WTC11 (cell line): ENCODE results near the gene POLR3A. TPM values are rescaled to one million over a fixed set of nuclear protein-coding genes. Genes with fewer than 3 reads are reported as not detected.

ENCODE experiments used
- ATAC-seq: fragments of 200-7000 bp; cut with Tn5 transposase; 2 replicates; pipeline ENCODE4 v1.10.0; 2021; ENCODE audit warnings: mild to moderate bottlenecking, moderate library complexity
- CTCF ChIA-PET: fragments of 300-600 bp; sonication (Branson Sonifier 250); formaldehyde crosslinking; loops from one replicate; lab custom pipeline; 2021; ENCODE audit warnings: antibody characterized with exemption; lab: Charles Lee
- POLR2A ChIA-PET: fragments of 350-600 bp; sonication (Branson Sonifier 250); formaldehyde crosslinking; loops from one replicate; lab custom pipeline; 2021; ENCODE audit warnings: antibody characterized with exemption; lab: Charles Lee
- DNase-seq: peaks from one replicate; pipeline ENCODE4 v3.0.0; 2021; ENCODE audit warnings: low spot score
- H3K27ac Mint-ChIP-seq: 2 replicates; pipeline ENCODE4 v1.8.0; 2021; ENCODE audit warnings: mixed read lengths
- H3K27me3 Mint-ChIP-seq: 2 replicates; pipeline ENCODE4 v1.8.0; 2021; ENCODE audit warnings: low read depth, mild to moderate bottlenecking, moderate library complexity, mixed read lengths
- H3K36me3 Mint-ChIP-seq: 2 replicates; pipeline ENCODE4 v1.8.0; 2021; ENCODE audit warnings: mixed read lengths
- H3K4me1 Mint-ChIP-seq: 2 replicates; pipeline ENCODE4 v1.8.0; 2022; ENCODE audit warnings: mixed read lengths
- H3K4me3 Mint-ChIP-seq: 2 replicates; pipeline ENCODE4 v1.8.0; 2021; ENCODE audit warnings: mild to moderate bottlenecking, moderate library complexity, mixed read lengths
- H3K9me3 Mint-ChIP-seq: 2 replicates; pipeline ENCODE4 v1.8.0; 2021; ENCODE audit warnings: mixed read lengths
- CDX4 ChIP-seq: fragments of 250-450 bp; sonication (Bioruptor Pico); IDR thresholded peaks from 2 replicates; pipeline ENCODE4 v1.9.0; 2021; ENCODE audit warnings: moderate library complexity, mild to moderate bottlenecking, inconsistent platforms, borderline replicate concordance
- ESRRA ChIP-seq: sonication (generic); formaldehyde crosslinking; IDR thresholded peaks from 2 replicates; pipeline ENCODE4 v1.8.1; 2022; ENCODE audit warnings: mild to moderate bottlenecking, missing genetic modification reagents, borderline replicate concordance
- GABPB1 ChIP-seq: sonication (generic); formaldehyde crosslinking; IDR thresholded peaks from 2 replicates; pipeline ENCODE4 v1.8.1; 2023; ENCODE audit warnings: mild to moderate bottlenecking, missing genetic modification reagents
- GRHL2 ChIP-seq: fragments of 250-450 bp; sonication (Bioruptor Pico); IDR thresholded peaks from 2 replicates; pipeline ENCODE4 v1.8.0; 2022; ENCODE audit warnings: mild to moderate bottlenecking, moderate library complexity; ENCODE audit not compliant: insufficient replicate concordance, severe bottlenecking
- IRF1 ChIP-seq: sonication (generic); formaldehyde crosslinking; IDR thresholded peaks from 2 replicates; pipeline ENCODE4 v1.8.0; 2023; ENCODE audit warnings: missing genetic modification reagents
- KAT7 ChIP-seq: sonication (generic); formaldehyde crosslinking; IDR thresholded peaks from 2 replicates; pipeline ENCODE4 v1.8.1; 2023; ENCODE audit warnings: missing genetic modification reagents, mild to moderate bottlenecking, borderline replicate concordance
- SMAD3 ChIP-seq: sonication (generic); formaldehyde crosslinking; IDR thresholded peaks from 2 replicates; pipeline ENCODE4 v1.8.0; 2022; ENCODE audit warnings: missing genetic modification reagents, mild to moderate bottlenecking, borderline replicate concordance
- TEAD1 ChIP-seq: sonication (generic); formaldehyde crosslinking; IDR thresholded peaks from 2 replicates; pipeline ENCODE4 v1.8.0; 2022; ENCODE audit warnings: mild to moderate bottlenecking, missing genetic modification reagents
- TEAD4 ChIP-seq: sonication (generic); formaldehyde crosslinking; IDR thresholded peaks from 2 replicates; pipeline ENCODE4 v1.8.0; 2022; ENCODE audit warnings: mild to moderate bottlenecking, missing genetic modification reagents
- ZBTB21 ChIP-seq: sonication (generic); formaldehyde crosslinking; IDR thresholded peaks from 2 replicates; pipeline ENCODE4 v1.8.1; 2023; ENCODE audit warnings: mild to moderate bottlenecking, missing genetic modification reagents, borderline replicate concordance
- ZNF138 ChIP-seq: sonication (generic); formaldehyde crosslinking; conservative IDR thresholded peaks from 2 replicates; pipeline ENCODE4 v1.8.1; 2022; ENCODE audit warnings: mild to moderate bottlenecking, moderate library complexity, missing genetic modification reagents
- ZNF232 ChIP-seq: sonication (generic); formaldehyde crosslinking; IDR thresholded peaks from 2 replicates; pipeline ENCODE4 v1.8.0; 2022; ENCODE audit warnings: mild to moderate bottlenecking, missing genetic modification reagents
- total RNA-seq: library from RNA; stranded (reverse); gene quantifications from 3 replicates; pipeline ENCODE4 v1.2.3, GENCODE V29; 2021
- TF ChIP-seq, protein P1 (sequence below): fragments of 200-600 bp; IDR thresholded peaks from 2 replicates; pipeline ENCODE4 v1.8.0; 2022; ENCODE audit warnings: antibody characterized with exemption
- TF ChIP-seq, protein P2 (sequence below): fragments of 250-450 bp; sonication (Bioruptor Pico); IDR thresholded peaks from 2 replicates; pipeline ENCODE4 v1.9.0; 2021; ENCODE audit warnings: mild to moderate bottlenecking

POLR3A gene
- total RNA-seq, 1 experiment from 2014 or later: 32.2 TPM

GRCh38 chr10:77977016-77977415, 52.3 kb downstream of the POLR3A start (continued):
- no peak for TF ChIP-seq GABPB1

DNA sequence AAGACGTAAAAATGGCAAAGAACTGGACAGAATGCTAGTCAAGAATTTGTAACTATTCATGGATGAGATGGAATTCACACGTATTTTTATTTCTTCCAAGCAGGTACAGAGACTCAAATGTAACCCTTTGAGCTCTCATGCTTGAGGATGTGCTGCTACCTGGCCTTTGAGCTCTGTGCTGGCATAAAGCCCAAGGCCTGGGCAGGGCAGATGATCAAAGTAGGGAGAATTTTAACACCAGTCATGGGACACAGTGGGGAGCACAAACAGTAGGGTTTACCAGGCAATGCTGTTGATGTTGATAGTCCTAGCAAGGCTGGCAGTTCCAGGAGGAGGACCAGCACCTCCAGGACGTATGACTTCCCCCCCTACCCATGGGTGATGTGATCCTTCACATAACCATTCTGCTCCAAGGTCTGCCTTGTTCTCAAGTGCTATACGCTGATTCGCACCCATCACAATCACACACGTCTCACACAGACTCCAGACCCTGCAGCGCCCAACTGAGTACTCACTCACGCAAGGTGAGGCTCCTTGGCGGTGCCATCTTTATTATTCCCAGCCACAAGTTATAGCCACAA, 54.1 kb downstream of the POLR3A start:
- no peak overlapping the region for H3K4me3 Mint-ChIP-seq
- H3K27me3 Mint-ChIP-seq: no peaks in the 10 kb centered on the region
- TF ChIP-seq ZBTB21: no peak
- TF ChIP-seq TEAD4 (CRISPR knock-in tag): no peak
- no peak for TF ChIP-seq ZNF232 (CRISPR knock-in tag)
- TF ChIP-seq ZNF138 (CRISPR knock-in tag): no peak
- POLR2A ChIA-PET: no interaction called here
- H3K4me1 Mint-ChIP-seq: peaks cover 20% of the 10 kb centered on the region
- DNase-seq: no peak
- no peak for ATAC-seq
- peak overlapping the region; percentile 43; the same call in 1 of the 2 replicates for H3K27ac Mint-ChIP-seq
- H3K9me3 Mint-ChIP-seq: no peaks in the 10 kb centered on the region
- peaks cover 25% of the 10 kb centered on the region for H3K36me3 Mint-ChIP-seq
- CTCF ChIA-PET: interaction anchor here (0.7 to 3.7 kb wide), 51 partner anchors 8 to 261 kb away, joined by 3 to 129 read pairs (median 5); partner anchors contain the start of gene DLG5

DNA sequence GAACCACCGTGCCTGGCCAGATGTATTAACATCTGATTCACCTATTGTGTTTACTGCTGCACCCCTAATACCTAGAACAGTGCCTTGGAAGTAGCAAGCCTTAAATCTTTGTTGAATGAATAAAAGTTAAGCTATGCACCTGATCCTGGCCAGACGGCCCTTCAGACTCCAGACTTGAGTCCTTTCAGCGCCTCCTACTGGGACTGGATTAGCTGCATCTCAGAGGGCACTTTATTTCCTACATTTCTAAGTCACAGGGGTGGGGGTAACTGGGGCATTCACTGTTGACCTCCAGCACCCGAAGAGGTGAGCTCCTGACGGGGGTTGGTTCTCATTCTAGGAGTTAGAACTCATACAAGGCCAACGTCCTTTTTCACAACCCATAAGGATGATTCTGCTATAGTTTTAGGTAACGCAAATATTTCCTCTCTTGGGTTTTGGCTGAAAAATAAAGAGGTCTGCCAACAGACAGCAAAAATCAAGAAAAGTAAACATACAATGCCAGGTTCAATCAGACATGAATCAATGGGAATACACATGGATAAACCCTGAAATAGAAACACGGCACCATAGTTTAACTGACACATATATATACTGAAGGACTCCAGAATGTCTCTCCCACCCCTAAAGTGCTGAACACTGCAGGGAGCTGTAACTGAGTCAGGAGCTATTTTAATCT, 54.8 kb downstream of the POLR3A start:
- Mint-ChIP-seq H3K36me3 (peaks cover 18% of the 10 kb centered on the region), H3K4me1 (peaks cover 20% of the 10 kb centered on the region), H3K27me3 (no peaks in the 10 kb centered on the region), H3K9me3 (no peaks in the 10 kb centered on the region)
- POLR2A ChIA-PET: interaction anchor here (0.5 to 1.2 kb wide), 2 partner anchors 128 to 139 kb away, joined by 3 read pairs; no protein-coding TSS in a partner anchor
- TF ChIP-seq, protein P1, sequence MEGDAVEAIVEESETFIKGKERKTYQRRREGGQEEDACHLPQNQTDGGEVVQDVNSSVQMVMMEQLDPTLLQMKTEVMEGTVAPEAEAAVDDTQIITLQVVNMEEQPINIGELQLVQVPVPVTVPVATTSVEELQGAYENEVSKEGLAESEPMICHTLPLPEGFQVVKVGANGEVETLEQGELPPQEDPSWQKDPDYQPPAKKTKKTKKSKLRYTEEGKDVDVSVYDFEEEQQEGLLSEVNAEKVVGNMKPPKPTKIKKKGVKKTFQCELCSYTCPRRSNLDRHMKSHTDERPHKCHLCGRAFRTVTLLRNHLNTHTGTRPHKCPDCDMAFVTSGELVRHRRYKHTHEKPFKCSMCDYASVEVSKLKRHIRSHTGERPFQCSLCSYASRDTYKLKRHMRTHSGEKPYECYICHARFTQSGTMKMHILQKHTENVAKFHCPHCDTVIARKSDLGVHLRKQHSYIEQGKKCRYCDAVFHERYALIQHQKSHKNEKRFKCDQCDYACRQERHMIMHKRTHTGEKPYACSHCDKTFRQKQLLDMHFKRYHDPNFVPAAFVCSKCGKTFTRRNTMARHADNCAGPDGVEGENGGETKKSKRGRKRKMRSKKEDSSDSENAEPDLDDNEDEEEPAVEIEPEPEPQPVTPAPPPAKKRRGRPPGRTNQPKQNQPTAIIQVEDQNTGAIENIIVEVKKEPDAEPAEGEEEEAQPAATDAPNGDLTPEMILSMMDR: peak; percentile 52
- TF ChIP-seq TEAD1 (CRISPR knock-in tag) (0 out of 2 replicates have a peak, but pooled peaks have one; percentile 24), IRF1 (CRISPR knock-in tag) (no peak)
- TF ChIP-seq, all 79 proteins: peak for 2
- H3K27ac Mint-ChIP-seq: peak overlapping the region; percentile 43; the same call in 1 of the 2 replicates
- no peak overlapping the region for H3K4me3 Mint-ChIP-seq
- ATAC-seq: peak; percentile 85
- DNase-seq: peak; percentile 66
- CTCF ChIA-PET: interaction anchor here (0.7 to 3.7 kb wide), 53 partner anchors 9 to 260 kb away, joined by 3 to 129 read pairs (median 5); partner anchors contain the start of gene DLG5

GRCh38 chr10:77973276-77973675, 56.0 kb downstream of the POLR3A start:
- no peak for DNase-seq
- TF ChIP-seq KAT7 (CRISPR knock-in tag): no peak
- no peak for TF ChIP-seq SMAD3
- no peak for TF ChIP-seq TEAD4 (CRISPR knock-in tag)
- TF ChIP-seq, protein P2, sequence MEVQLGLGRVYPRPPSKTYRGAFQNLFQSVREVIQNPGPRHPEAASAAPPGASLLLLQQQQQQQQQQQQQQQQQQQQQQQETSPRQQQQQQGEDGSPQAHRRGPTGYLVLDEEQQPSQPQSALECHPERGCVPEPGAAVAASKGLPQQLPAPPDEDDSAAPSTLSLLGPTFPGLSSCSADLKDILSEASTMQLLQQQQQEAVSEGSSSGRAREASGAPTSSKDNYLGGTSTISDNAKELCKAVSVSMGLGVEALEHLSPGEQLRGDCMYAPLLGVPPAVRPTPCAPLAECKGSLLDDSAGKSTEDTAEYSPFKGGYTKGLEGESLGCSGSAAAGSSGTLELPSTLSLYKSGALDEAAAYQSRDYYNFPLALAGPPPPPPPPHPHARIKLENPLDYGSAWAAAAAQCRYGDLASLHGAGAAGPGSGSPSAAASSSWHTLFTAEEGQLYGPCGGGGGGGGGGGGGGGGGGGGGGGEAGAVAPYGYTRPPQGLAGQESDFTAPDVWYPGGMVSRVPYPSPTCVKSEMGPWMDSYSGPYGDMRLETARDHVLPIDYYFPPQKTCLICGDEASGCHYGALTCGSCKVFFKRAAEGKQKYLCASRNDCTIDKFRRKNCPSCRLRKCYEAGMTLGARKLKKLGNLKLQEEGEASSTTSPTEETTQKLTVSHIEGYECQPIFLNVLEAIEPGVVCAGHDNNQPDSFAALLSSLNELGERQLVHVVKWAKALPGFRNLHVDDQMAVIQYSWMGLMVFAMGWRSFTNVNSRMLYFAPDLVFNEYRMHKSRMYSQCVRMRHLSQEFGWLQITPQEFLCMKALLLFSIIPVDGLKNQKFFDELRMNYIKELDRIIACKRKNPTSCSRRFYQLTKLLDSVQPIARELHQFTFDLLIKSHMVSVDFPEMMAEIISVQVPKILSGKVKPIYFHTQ (CRISPR knock-in tag): no peak
- TF ChIP-seq GRHL2: no peak
- TF ChIP-seq, protein P1: no peak
- TF ChIP-seq CDX4 (CRISPR knock-in tag): no peak
- TF ChIP-seq ESRRA (CRISPR knock-in tag): no peak

More at GRCh38 chr10:77973276-77973675, 56.0 kb downstream of the POLR3A start:
- Mint-ChIP-seq H3K4me1 (peaks cover 20% of the 10 kb centered on the region), H3K36me3 (peaks cover 12% of the 10 kb centered on the region), H3K27me3 (no peaks in the 10 kb centered on the region), H3K9me3 (no peaks in the 10 kb centered on the region), H3K27ac (peak overlapping the region; percentile 78; the same call in 1 of the 2 replicates), H3K4me3 (no peak overlapping the region)
- no peak for ATAC-seq
- POLR2A ChIA-PET: interaction anchor here (1.0 to 1.2 kb wide), 3 partner anchors 46 to 126 kb away, joined by 3 read pairs; no protein-coding TSS in a partner anchor
- CTCF ChIA-PET: interaction anchor here (1.1 to 3.7 kb wide), 6 partner anchors 30 to 126 kb away, joined by 3 to 129 read pairs (median 33); partner anchors contain the start of gene DLG5
